Transverse colon (tissue), 4 donors: ENCODE results near the gene HECTD4. TPM values are rescaled to one million over a fixed set of nuclear protein-coding genes. Genes with fewer than 3 reads are reported as not detected.

Experiments used
- DNase-seq: peaks from one replicate; pipeline ENCODE4 v3.0.0-alpha.2; 2019
- H3K27ac ChIP-seq, 4 donors: fragments of 200-600 bp; sonication (generic); 2 replicates each; pipeline ENCODE4 v1.5.1; 2016 to 2018; ENCODE audit warnings: inconsistent platforms in 4 of 4
- H3K27me3 ChIP-seq: fragments of 200-600 bp; sonication (generic); 2 replicates; pipeline ENCODE4 v1.5.1; 2017; ENCODE audit warnings: inconsistent platforms
- H3K36me3 ChIP-seq, 4 donors: fragments of 200-600 bp; sonication (generic); 2 replicates each; pipeline ENCODE4 v1.5.1; 2017 to 2019; ENCODE audit warnings: inconsistent platforms in 4 of 4
- H3K4me1 ChIP-seq, 4 donors: fragments of 200-600 bp; sonication (generic); 2 replicates each; pipeline ENCODE4 v1.5.1; 2017 to 2020; ENCODE audit warnings: inconsistent platforms in 4 of 4
- H3K4me3 ChIP-seq, 4 donors: fragments of 200-600 bp; sonication (generic); 1 replicate in 1 of 4; 2 replicates in 3 of 4; pipeline versions ENCODE4 v1.5.1 to v1.6.1; 2017 to 2019; ENCODE audit warnings: inconsistent platforms in 4 of 4
- H3K9me3 ChIP-seq, 2 donors: fragments of 200-600 bp; sonication (generic); 2 replicates each; pipeline ENCODE4 v1.5.1; 2017 to 2019; ENCODE audit warnings: inconsistent platforms in 2 of 2
- EP300 ChIP-seq: sonication (generic); formaldehyde crosslinking; IDR thresholded peaks from one replicate; pipeline ENCODE4 v1.6.1; 2017; ENCODE audit warnings: antibody characterized with exemption, low read depth
- POLR2A ChIP-seq: fragments of 450-650 bp; IDR thresholded peaks from one replicate; pipeline ENCODE4 v1.6.1; 2016; ENCODE audit warnings: antibody characterized with exemption, mild to moderate bottlenecking, moderate library complexity
- POLR2AphosphoS5 ChIP-seq, 3 donors: sonication (generic); formaldehyde crosslinking; IDR thresholded peaks; one replicate each; pipeline ENCODE4 v1.6.1; 2016; ENCODE audit warnings: antibody characterized with exemption in 3 of 3
- WGBS, 2 donors: methylation state at CpG; one replicate each; pipeline ENCODE4 v1.1.5; 2018; ENCODE audit warnings: low coverage in 1 of 2; 5-methylcytosine and 5-hydroxymethylcytosine counted together
- in situ Hi-C, 4 donors: fragments of 200-750 bp; cut with MboI; loops; one replicate each; pipeline versions ENCODE4 v1.15.0 to v1.15.1; 2017; ENCODE audit warnings: low sequenced_read_pairs in 3 of 4, low pct_ligation_motif_present in 1 of 4, low pct_unique_long_range_greater_than_20kb in 1 of 4
- intact Hi-C: fragments of 100-400 bp; cut with DNase I; formaldehyde crosslinking; loops from one replicate; pipeline ENCODE4 v1.15.1; 2023; ENCODE audit warnings: low total_unique reads
- total RNA-seq, 4 donors: library from RNA; depleted of rRNA; stranded (reverse); fragments of >200 nt; gene quantifications; one replicate each; pipeline ENCODE4 v1.1.0, GENCODE V29; 2016
- TF ChIP-seq, protein P1 (sequence below), 5 experiments: fragments of 200-600 bp in 3 of 5; fragments of 450-650 bp in 2 of 5; sonication (generic) in 3 of 5; IDR thresholded peaks; 1 replicate in 2 of 5; 2 replicates in 3 of 5; pipeline ENCODE4 v1.5.1; 2016 to 2017; ENCODE audit warnings: antibody characterized with exemption in 5 of 5, inconsistent platforms in 3 of 5, mild to moderate bottlenecking in 2 of 5, moderate library complexity in 1 of 5

The HECTD4 gene
- total RNA-seq, 4 donors from 2014 or later: 52.6 to 171 (median 121) TPM

DNA sequence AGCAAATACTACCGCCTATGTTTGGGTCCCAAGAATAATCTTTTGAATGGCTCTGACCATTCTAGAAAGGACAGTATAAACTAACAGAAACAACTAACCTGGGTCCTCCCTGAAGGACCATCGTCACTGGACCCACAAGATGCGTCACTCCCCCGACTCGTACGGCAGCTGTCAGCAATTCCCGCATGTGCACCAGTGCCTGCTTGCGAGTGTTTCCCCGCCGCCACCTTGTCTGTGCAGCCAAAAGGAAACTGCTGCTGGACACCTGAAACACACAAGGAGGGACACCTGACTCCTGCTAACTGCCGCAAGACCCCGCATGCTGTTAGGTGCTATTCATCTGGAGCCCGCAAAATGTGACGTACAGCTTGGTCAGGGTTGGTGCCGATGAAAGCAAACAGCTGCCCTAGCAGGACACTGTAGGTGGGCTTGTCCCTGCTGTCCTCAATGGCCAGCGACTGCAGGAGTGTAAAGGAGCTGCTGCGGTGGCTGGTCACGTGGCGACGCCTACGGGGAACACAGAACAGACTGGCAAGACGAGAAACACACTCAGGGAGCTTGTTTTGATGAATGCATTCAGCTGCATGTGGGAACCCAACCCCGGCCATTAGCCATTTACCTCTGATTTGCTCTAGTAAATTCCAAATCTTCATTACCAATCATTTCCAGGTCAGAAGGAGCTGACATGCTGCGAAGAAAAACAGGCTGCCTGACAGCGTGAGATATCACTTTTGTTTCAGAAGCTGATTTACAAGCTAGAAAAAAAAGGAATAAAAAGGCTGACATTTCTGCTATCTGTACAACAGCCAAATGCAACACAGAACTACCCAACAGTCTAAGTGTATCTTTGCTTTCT, 138.7 kb downstream of the HECTD4 start:
- in situ Hi-C loops (no loop called here), intact Hi-C loops (no loop called here)
- 80 to 94% methylated on average over 2 to 25 of the region's 25 CpGs for WGBS, 2 donors
- Histone ChIP-seq H3K9me3 (no peaks in the 10 kb centered on the region), H3K27me3 (no peaks in the 10 kb centered on the region), H3K4me3 (no peak overlapping the region), H3K4me1 (no peaks in the 10 kb centered on the region), H3K36me3 (peaks cover 0 to 84% (median 27%) of the 10 kb centered on the region in 4 donors), H3K27ac (no peak overlapping the region)
- TF ChIP-seq, protein P1, sequence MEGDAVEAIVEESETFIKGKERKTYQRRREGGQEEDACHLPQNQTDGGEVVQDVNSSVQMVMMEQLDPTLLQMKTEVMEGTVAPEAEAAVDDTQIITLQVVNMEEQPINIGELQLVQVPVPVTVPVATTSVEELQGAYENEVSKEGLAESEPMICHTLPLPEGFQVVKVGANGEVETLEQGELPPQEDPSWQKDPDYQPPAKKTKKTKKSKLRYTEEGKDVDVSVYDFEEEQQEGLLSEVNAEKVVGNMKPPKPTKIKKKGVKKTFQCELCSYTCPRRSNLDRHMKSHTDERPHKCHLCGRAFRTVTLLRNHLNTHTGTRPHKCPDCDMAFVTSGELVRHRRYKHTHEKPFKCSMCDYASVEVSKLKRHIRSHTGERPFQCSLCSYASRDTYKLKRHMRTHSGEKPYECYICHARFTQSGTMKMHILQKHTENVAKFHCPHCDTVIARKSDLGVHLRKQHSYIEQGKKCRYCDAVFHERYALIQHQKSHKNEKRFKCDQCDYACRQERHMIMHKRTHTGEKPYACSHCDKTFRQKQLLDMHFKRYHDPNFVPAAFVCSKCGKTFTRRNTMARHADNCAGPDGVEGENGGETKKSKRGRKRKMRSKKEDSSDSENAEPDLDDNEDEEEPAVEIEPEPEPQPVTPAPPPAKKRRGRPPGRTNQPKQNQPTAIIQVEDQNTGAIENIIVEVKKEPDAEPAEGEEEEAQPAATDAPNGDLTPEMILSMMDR (IDR thresholded peaks at IDR 0.05): no peak
- TF ChIP-seq POLR2A: no peak
- no peak for TF ChIP-seq POLR2AphosphoS5 (IDR thresholded peaks at IDR 0.05)
- no peak for TF ChIP-seq EP300
- DNase-seq: no peak

DNA sequence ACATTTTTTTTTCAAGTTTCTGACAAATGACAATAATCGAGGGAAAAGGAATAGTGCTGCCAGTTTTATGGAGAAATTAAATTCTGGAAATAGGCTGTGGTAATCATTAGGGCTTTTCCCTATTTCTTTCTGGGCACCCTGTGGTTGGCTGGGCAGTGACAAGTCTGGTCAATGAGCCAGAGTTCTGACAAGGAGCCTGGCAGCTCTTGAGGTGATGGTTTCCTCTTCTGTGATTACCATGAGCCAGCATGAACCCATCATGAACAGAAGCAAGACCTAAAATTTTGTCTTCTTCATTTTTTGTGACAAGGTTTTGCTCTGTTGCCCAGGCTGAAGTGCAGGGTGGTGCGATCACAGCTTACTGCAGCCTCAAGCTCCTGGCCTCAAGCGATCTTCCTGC, 141.1 kb downstream of the HECTD4 start:
- no peak for DNase-seq
- H3K4me1 ChIP-seq: no peaks in the 10 kb centered on the region
- peaks cover 0 to 89% (median 33%) of the 10 kb centered on the region in 4 donors for H3K36me3 ChIP-seq
- no peak overlapping the region for H3K4me3 ChIP-seq
- no peaks in the 10 kb centered on the region for H3K9me3 ChIP-seq
- H3K27ac ChIP-seq: no peak overlapping the region
- in situ Hi-C loops (no loop called here), intact Hi-C loops (no loop called here)
- 87 to 91% methylated on average over 3 of the region's 3 CpGs for WGBS, 2 donors
- no peaks in the 10 kb centered on the region for H3K27me3 ChIP-seq
- no peak for TF ChIP-seq POLR2A

DNA sequence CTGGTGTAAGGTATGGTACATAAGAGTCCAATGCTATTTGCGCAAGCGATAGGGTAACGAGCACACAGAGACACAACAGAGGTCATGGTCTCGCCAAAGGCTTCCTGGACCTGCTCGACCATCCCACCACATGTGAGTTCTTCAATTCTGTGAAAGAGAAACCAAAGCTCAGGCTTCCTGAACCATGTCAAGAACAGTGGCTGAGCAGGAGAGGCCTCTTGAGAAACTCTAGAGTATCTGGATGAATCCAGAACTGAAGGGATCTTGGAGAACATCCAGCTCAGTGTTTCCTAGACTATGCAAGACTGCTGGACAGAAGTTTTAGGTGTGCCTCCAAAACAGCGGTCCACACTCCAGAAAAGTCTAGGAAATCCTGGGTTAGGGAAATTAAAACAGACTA, 142.3 kb downstream of the HECTD4 start:
- Histone ChIP-seq H3K36me3 (peaks cover 0 to 89% (median 33%) of the 10 kb centered on the region in 4 donors), H3K9me3 (no peaks in the 10 kb centered on the region), H3K27me3 (no peaks in the 10 kb centered on the region), H3K4me1 (no peaks in the 10 kb centered on the region), H3K27ac (no peak overlapping the region), H3K4me3 (no peak overlapping the region)
- intact Hi-C loops: no loop called here
- DNase-seq: no peak
- in situ Hi-C loops: no loop called here
- WGBS, 2 donors: 93 to 100% methylated on average over 3 to 6 of the region's 6 CpGs
- no peak for TF ChIP-seq POLR2AphosphoS5 (IDR thresholded peaks at IDR 0.05)
- TF ChIP-seq, protein P1 (IDR thresholded peaks at IDR 0.05): no peak
- no peak for TF ChIP-seq EP300
- no peak for TF ChIP-seq POLR2A

DNA sequence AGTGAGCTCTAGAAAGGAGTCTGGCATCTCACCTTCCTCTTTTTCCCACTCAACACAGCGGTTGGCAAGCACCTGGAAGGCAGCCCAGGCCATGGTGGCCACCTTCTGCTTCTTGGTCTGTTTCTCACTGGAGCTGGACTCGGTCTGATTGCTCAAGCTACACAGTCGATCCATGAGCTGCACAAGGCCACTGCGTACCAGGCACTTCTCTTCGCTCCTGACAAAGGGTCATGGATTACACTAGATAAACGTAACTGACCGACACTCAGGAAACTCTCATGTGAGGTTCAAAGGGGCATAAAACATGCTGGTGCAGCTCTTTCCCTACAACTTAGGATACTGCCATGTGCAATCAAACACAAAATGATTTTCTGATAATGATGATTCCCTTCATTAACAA, 143.2 kb downstream of the HECTD4 start:
- Histone ChIP-seq H3K4me3 (no peak overlapping the region), H3K9me3 (no peaks in the 10 kb centered on the region), H3K4me1 (no peaks in the 10 kb centered on the region), H3K36me3 (peaks cover 0 to 93% (median 32%) of the 10 kb centered on the region in 4 donors), H3K27ac (no peak overlapping the region), H3K27me3 (no peaks in the 10 kb centered on the region)
- WGBS, 2 donors: 89% methylated on average over 7 of the region's 7 CpGs; no CpG with 5 or more reads in 1 of the 2 donors
- no peak for DNase-seq
- intact Hi-C loops (no loop called here), in situ Hi-C loops (no loop called here)
- no peak for TF ChIP-seq POLR2A
- no peak for TF ChIP-seq EP300
- TF ChIP-seq POLR2AphosphoS5 (IDR thresholded peaks at IDR 0.05): no peak
- TF ChIP-seq, protein P1 (IDR thresholded peaks at IDR 0.05): no peak
